SK-N-SH treated with all-trans-retinoic acid at 6 μM for 48 hours (cell line): ENCODE results near the gene UBE2H.

Experiments
- ARNTL ChIP-seq: fragments of 450-650 bp; formaldehyde crosslinking; IDR thresholded peaks from 2 replicates; pipeline ENCODE4 v1.5.0; 2020; ENCODE audit warnings: low read depth, mild to moderate bottlenecking, moderate library complexity, borderline replicate concordance
- RARB ChIP-seq: fragments of 250-450 bp; sonication (Bioruptor Pico); IDR thresholded peaks from 2 replicates; pipeline ENCODE4 v1.8.0; 2021; ENCODE audit warnings: mild to moderate bottlenecking, moderate library complexity

DNA sequence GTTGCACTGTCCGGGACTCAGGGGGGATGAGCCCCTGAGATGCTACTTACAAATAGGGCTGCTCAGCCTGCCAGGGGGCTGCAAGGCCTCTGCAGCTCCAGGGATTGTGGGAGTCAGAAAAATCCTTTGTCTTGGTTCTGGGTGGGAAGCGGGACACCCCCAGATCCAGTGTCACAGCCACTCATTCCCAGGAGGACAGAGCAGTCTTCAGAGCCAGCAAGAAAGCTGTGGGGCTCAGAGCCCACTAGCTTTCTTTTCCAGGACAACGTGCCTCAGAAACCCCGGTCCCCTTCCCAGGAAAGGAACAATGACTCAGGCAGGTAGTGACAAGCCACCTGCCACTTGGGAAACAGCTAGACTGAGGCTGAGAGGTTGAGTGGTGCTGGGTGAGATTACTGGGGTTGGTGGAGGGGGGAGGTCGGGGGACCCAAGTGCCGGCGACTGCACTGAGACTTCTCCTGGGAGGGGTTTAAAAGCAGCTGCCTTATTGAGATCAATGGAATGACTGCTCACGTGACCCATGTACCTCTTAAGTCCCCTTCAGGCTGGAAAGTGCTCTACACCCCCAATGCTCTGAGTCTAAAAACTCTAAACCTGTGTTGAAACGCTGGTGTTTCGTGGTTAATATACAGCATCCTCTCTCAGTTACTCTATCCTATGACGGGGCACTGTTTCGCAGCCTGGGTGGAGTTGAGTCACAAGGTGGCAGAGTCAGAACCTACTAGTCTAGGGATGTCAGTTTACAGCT is 123.6 kb downstream of the UBE2H start:
- TF ChIP-seq ARNTL (no peak), RARB (CRISPR knock-in tag) (no peak)
